K562 (cell line): Measurements from ENCODE around the gene SLC20A1. TPM values are rescaled to one million over a fixed set of nuclear protein-coding genes. Genes with fewer than 3 reads are reported as not detected.

Experiments
- ARHGAP35 ChIP-seq: fragments of 450-650 bp; IDR thresholded peaks from 2 replicates; pipeline ENCODE4 v1.6.1; 2018; ENCODE audit not compliant: partially characterized antibody
- ARID1B ChIP-seq: fragments of 450-650 bp; IDR thresholded peaks from 2 replicates; pipeline ENCODE4 v1.6.1; 2016; ENCODE audit warnings: antibody characterized with exemption, mild to moderate bottlenecking, inconsistent platforms
- DIDO1 ChIP-seq: fragments of 450-650 bp; IDR thresholded peaks from 2 replicates; pipeline ENCODE4 v1.6.1; 2016; ENCODE audit warnings: low read depth, missing biosample characterization, missing genetic modification characterization
- EP400 ChIP-seq: fragments of 450-650 bp; IDR thresholded peaks from 2 replicates; pipeline ENCODE4 v1.6.1; 2017; ENCODE audit warnings: antibody characterized with exemption, mild to moderate bottlenecking, moderate library complexity
- NR4A1 ChIP-seq, 2 experiments: fragments of 250-450 bp in 1 of 2; fragments of 450-650 bp in 1 of 2; sonication (Bioruptor Pico) in 1 of 2; IDR thresholded peaks; 2 replicates each; pipeline versions ENCODE4 v1.4.0 to v1.6.1; 2016 to 2020; ENCODE audit warnings: mild to moderate bottlenecking in 2 of 2, missing compliant biosample characterization in 1 of 2, missing genetic modification characterization in 1 of 2, moderate library complexity in 1 of 2
- PHB ChIP-seq: fragments of 250-450 bp; sonication (Bioruptor Pico); IDR thresholded peaks from 2 replicates; pipeline ENCODE4 v1.5.0; 2021
- PRMT5 ChIP-seq: sonication (generic); formaldehyde crosslinking; IDR thresholded peaks from 2 replicates; pipeline ENCODE4 v1.5.0; 2020; ENCODE audit warnings: missing genetic modification reagents
- PRPF4 ChIP-seq: fragments of 200-400 bp; formaldehyde crosslinking; IDR thresholded peaks from one replicate; pipeline ENCODE4 v1.6.1; 2017; ENCODE audit warnings: low read length, low read depth, mild to moderate bottlenecking; ENCODE audit not compliant: insufficient read depth, poor library complexity, severe bottlenecking
- SP2 ChIP-seq: IDR thresholded peaks from 2 replicates; pipeline ENCODE4 v1.6.1; 2011; ENCODE audit warnings: mild to moderate bottlenecking, low read depth, low read length, moderate library complexity; ENCODE audit not compliant: poor library complexity, severe bottlenecking; ENCODE audit errors: extremely low read depth
- THRAP3 ChIP-seq: fragments of 450-650 bp; IDR thresholded peaks from 2 replicates; pipeline ENCODE4 v1.6.1; 2016; ENCODE audit warnings: mild to moderate bottlenecking, inconsistent platforms, borderline replicate concordance
- XRCC3 ChIP-seq: fragments of 450-650 bp; IDR thresholded peaks from 2 replicates; pipeline ENCODE4 v1.6.1; 2017; ENCODE audit warnings: mild to moderate bottlenecking, moderate library complexity
- ZFX ChIP-seq: sonication (generic); formaldehyde crosslinking; IDR thresholded peaks from 2 replicates; pipeline ENCODE4 v1.8.0; 2022; ENCODE audit warnings: mild to moderate bottlenecking, missing genetic modification reagents, moderate library complexity
- ZNF263 ChIP-seq: sonication (generic); formaldehyde crosslinking; IDR thresholded peaks from 2 replicates; pipeline ENCODE4 v1.8.0; 2022; ENCODE audit warnings: mild to moderate bottlenecking, missing genetic modification reagents, borderline replicate concordance
- ZNF431 ChIP-seq: sonication (generic); formaldehyde crosslinking; IDR thresholded peaks from 2 replicates; pipeline ENCODE4 v1.8.0; 2022; ENCODE audit warnings: mild to moderate bottlenecking, missing genetic modification reagents
- ZNF717 ChIP-seq: fragments of 250-450 bp; sonication (Bioruptor Pico); IDR thresholded peaks from 2 replicates; pipeline ENCODE4 v1.5.0; 2021
- ZNF778 ChIP-seq: fragments of 450-650 bp; formaldehyde crosslinking; IDR thresholded peaks from 2 replicates; pipeline ENCODE4 v1.4.0; 2020; ENCODE audit warnings: mild to moderate bottlenecking, moderate library complexity
- ZZZ3 ChIP-seq: fragments of 450-650 bp; IDR thresholded peaks from 2 replicates; pipeline ENCODE4 v1.6.1; 2016; ENCODE audit warnings: antibody characterized with exemption, mild to moderate bottlenecking, moderate library complexity
- polyA plus RNA-seq, 8 experiments: library from polyadenylated mRNA; depleted of rRNA in 4 of 8; stranded (reverse) in 5 of 8; unstranded in 3 of 8; fragments of >200 nt; fragmentation: Nextera tagmentation in 2 of 8; fragmentation: Illumina TruSeq in 1 of 8; extraction: Ambion mirVana in 2 of 8; extraction: Trizol in 1 of 8; gene quantifications; 2 replicates each; pipeline versions ENCODE4 v1.2.1 to v1.2.3, GENCODE V29; 2011 to 2014; ENCODE audit warnings: inconsistent platforms in 1 of 8, missing spikeins in 1 of 8
- total RNA-seq, 7 experiments: library from RNA; depleted of rRNA in 6 of 7; stranded (reverse); fragments of >200 nt in 6 of 7; fragmentation: Illumina TruSeq in 2 of 7; extraction: Trizol in 2 of 7; gene quantifications; 2 replicates each; pipeline versions ENCODE4 v1.2.1 to v1.2.3, GENCODE V29; 2011 to 2021; ENCODE audit warnings: low replicate concordance in 1 of 7
- TF ChIP-seq, protein P1 (sequence below): fragments of 250-450 bp; sonication (Bioruptor Pico); IDR thresholded peaks from 2 replicates; pipeline ENCODE4 v1.9.0; 2021; ENCODE audit warnings: mild to moderate bottlenecking
- TF ChIP-seq, protein P2 (sequence below): fragments of 450-650 bp; IDR thresholded peaks from 2 replicates; pipeline ENCODE4 v1.6.1; 2016
- TF ChIP-seq, protein P3 (sequence below): fragments of 250-450 bp; sonication (Bioruptor Pico); IDR thresholded peaks from 2 replicates; pipeline ENCODE4 v1.6.1; 2021; ENCODE audit warnings: mild to moderate bottlenecking
- TF ChIP-seq, protein P4 (sequence below): fragments of 450-650 bp; conservative IDR thresholded peaks from 2 replicates; pipeline ENCODE4 v1.6.1; 2016; ENCODE audit warnings: missing genetic modification characterization, low read depth, mild to moderate bottlenecking, missing compliant biosample characterization, moderate library complexity
- TF ChIP-seq, protein P5 (sequence below): fragments of 250-450 bp; sonication (Bioruptor Pico); IDR thresholded peaks from 2 replicates; pipeline ENCODE4 v1.4.0; 2020; ENCODE audit warnings: borderline replicate concordance

The SLC20A1 gene
- total and polyA plus RNA-seq, 9 of the 15 experiments (the other 6 are each of a cell fraction or from before 2014, with no cell fraction given) = 53.8 to 150 (median 74.7) TPM

DNA sequence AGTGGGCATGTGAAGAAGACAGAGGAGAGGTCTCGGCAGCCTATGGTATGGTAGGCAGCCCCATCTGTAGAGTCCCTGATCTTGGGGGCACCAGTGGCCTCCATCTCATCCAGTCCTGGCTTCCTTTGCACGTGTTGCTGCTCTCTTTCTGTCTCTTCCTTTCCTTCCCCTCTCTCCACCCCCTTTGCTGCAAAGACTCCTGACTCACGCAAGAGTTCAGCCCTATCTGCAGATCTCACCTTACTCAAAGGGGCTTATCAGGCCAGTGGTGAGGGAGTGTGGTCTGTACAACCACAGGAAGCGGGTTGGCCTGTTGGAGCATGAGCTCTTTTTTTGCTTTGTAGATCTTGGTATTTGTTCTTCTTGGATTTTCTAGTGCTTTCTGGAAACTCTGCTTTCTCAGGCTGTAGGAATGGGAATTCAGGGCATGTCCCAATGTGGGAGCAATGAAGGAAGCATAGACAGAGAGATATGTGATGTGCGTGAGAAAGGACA lies 60.5 kb downstream of the SLC20A1 start (continued):
- TF ChIP-seq ZNF717 (CRISPR knock-in tag) (no peak), ZNF778 (CRISPR knock-in tag) (no peak), SP2 (no peak), ARHGAP35 (no peak), PRPF4 (no peak), PHB (CRISPR knock-in tag) (no peak), NR4A1 (CRISPR knock-in tag; IDR thresholded peaks at IDR 0.05) (0 out of 2 replicates have a peak, but pooled peaks have one; percentile 91), NR4A1 (tag; IDR thresholded peaks at IDR 0.05) (no peak), ZFX (CRISPR knock-in tag) (no peak), ZNF263 (no peak), ZZZ3 (no peak), XRCC3 (no peak), PRMT5 (CRISPR knock-in tag) (no peak), THRAP3 (no peak), ARID1B (peak; percentile 99), ZNF431 (CRISPR knock-in tag) (0 out of 2 replicates have a peak, but pooled peaks have one; percentile 35), EP400 (peak; percentile 84), DIDO1 (tag) (no peak)
- TF ChIP-seq, protein P1, sequence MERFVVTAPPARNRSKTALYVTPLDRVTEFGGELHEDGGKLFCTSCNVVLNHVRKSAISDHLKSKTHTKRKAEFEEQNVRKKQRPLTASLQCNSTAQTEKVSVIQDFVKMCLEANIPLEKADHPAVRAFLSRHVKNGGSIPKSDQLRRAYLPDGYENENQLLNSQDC (CRISPR knock-in tag) = no peak
- TF ChIP-seq, protein P2, sequence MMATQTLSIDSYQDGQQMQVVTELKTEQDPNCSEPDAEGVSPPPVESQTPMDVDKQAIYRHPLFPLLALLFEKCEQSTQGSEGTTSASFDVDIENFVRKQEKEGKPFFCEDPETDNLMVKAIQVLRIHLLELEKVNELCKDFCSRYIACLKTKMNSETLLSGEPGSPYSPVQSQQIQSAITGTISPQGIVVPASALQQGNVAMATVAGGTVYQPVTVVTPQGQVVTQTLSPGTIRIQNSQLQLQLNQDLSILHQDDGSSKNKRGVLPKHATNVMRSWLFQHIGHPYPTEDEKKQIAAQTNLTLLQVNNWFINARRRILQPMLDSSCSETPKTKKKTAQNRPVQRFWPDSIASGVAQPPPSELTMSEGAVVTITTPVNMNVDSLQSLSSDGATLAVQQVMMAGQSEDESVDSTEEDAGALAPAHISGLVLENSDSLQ = 0 out of 2 replicates have a peak, but pooled peaks have one; percentile 21
- TF ChIP-seq, protein P3, sequence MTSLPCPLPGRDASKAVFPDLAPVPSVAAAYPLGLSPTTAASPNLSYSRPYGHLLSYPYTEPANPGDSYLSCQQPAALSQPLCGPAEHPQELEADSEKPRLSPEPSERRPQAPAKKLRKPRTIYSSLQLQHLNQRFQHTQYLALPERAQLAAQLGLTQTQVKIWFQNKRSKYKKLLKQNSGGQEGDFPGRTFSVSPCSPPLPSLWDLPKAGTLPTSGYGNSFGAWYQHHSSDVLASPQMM = no peak
- TF ChIP-seq, protein P4, sequence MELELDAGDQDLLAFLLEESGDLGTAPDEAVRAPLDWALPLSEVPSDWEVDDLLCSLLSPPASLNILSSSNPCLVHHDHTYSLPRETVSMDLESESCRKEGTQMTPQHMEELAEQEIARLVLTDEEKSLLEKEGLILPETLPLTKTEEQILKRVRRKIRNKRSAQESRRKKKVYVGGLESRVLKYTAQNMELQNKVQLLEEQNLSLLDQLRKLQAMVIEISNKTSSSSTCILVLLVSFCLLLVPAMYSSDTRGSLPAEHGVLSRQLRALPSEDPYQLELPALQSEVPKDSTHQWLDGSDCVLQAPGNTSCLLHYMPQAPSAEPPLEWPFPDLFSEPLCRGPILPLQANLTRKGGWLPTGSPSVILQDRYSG = peak; percentile 80
- TF ChIP-seq, protein P5, sequence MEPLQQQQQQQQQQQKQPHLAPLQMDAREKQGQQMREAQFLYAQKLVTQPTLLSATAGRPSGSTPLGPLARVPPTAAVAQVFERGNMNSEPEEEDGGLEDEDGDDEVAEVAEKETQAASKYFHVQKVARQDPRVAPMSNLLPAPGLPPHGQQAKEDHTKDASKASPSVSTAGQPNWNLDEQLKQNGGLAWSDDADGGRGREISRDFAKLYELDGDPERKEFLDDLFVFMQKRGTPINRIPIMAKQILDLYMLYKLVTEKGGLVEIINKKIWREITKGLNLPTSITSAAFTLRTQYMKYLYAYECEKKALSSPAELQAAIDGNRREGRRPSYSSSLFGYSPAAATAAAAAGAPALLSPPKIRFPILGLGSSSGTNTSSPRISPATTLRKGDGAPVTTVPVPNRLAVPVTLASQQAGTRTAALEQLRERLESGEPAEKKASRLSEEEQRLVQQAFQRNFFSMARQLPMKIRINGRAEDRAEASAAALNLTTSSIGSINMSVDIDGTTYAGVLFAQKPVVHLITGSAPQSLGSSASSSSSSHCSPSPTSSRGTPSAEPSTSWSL (CRISPR knock-in tag) = 0 out of 2 replicates have a peak, but pooled peaks have one; percentile 81
